ENCODE measurements around the gene ARHGAP10.

ARHGAP10 gene

DNA sequence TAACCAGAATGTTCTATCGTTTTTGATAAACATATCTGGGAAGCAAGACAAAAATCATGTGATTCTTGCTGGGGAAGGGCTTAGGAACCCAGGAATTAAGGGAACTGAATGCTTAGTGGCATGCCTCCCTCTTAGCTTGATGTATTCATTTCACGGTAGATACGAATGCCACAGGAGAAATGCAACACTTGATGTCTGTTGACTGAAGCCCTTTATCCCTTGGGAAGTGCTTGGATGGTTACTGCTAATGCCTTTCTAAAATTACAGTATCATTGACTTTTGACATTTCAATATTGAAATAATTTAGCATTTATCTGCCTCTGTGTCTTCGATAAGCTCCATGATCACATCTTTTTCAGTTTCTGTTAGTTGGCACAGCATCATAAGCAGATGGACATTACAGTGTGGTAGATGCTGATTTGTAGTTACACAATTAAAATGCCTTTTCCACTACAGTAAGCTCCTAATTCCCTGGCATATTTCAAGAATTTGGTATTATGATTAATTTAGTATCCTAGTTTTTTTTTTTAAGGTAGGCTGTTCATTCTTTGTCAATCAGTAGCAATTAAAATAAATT is 226.7 kb downstream of the ARHGAP10 start:
- ATAC-seq (ENCODE audit: insufficient read depth, low read depth) (no peak), DNase-seq (no peak)
- no peak for TF ChIP-seq EZH2 (IDR thresholded peaks at IDR 0.05; ENCODE audit: borderline replicate concordance, low read depth, low read length, severe bottlenecking)
- TF ChIP-seq, protein P1, sequence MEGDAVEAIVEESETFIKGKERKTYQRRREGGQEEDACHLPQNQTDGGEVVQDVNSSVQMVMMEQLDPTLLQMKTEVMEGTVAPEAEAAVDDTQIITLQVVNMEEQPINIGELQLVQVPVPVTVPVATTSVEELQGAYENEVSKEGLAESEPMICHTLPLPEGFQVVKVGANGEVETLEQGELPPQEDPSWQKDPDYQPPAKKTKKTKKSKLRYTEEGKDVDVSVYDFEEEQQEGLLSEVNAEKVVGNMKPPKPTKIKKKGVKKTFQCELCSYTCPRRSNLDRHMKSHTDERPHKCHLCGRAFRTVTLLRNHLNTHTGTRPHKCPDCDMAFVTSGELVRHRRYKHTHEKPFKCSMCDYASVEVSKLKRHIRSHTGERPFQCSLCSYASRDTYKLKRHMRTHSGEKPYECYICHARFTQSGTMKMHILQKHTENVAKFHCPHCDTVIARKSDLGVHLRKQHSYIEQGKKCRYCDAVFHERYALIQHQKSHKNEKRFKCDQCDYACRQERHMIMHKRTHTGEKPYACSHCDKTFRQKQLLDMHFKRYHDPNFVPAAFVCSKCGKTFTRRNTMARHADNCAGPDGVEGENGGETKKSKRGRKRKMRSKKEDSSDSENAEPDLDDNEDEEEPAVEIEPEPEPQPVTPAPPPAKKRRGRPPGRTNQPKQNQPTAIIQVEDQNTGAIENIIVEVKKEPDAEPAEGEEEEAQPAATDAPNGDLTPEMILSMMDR (IDR thresholded peaks at IDR 0.05; ENCODE audit: borderline replicate concordance, extremely low read depth, low read length, poor library complexity, severe bottlenecking): no peak
- Histone ChIP-seq H3K27ac (ENCODE audit: low read length) (no peak overlapping the region), H3K27me3 (ENCODE audit: insufficient read depth, low read length, poor library complexity) (no peaks in the 10 kb centered on the region), H2AFZ (ENCODE audit: low read depth, low read length) (no peak overlapping the region), H3K36me3 (ENCODE audit: insufficient read depth, low read length) (no peaks in the 10 kb centered on the region), H3K9me3 (ENCODE audit: insufficient read depth, low read length, severe bottlenecking) (no peaks in the 10 kb centered on the region), H3K4me1 (ENCODE audit: insufficient read depth, low read length) (no peaks in the 10 kb centered on the region), H3K9ac (ENCODE audit: low read depth, low read length) (no peak overlapping the region), H3K4me3 (ENCODE audit: low read depth in 1 of 2, low read length in 2 of 2) (no peak overlapping the region), H3K4me2 (ENCODE audit: insufficient read depth, low read length) (no peak overlapping the region), H3K79me2 (ENCODE audit: insufficient read depth, low read length) (no peaks in the 10 kb centered on the region), H4K20me1 (ENCODE audit: insufficient read depth, low read length) (no peaks in the 10 kb centered on the region)

DNA sequence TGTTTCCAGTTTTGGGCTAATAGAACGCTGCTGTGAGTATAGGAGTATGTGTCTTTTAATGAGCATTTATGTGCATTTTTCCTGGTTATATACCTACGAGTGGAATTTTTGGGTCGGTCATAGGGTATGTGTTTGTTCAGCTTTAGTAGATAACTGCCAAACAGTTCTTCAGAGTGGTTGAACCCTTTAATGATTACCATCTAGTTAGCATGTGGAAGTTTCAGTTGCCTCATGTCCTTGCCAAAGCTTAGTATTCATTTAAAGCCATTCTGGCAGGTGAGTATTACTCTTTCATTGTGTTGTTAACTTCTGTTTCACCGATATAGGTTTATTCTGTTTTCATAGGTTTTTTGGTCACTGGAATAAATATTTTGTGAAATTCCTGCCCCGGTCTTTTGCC is 229.1 kb downstream of the ARHGAP10 start:
- Histone ChIP-seq H4K20me1 (ENCODE audit: insufficient read depth, low read length) (no peaks in the 10 kb centered on the region), H2AFZ (ENCODE audit: low read depth, low read length) (no peak overlapping the region), H3K4me2 (ENCODE audit: insufficient read depth, low read length) (no peak overlapping the region), H3K27ac (ENCODE audit: low read length) (no peak overlapping the region), H3K9me3 (ENCODE audit: insufficient read depth, low read length, severe bottlenecking) (no peaks in the 10 kb centered on the region), H3K9ac (ENCODE audit: low read depth, low read length) (no peak overlapping the region), H3K4me1 (ENCODE audit: insufficient read depth, low read length) (no peaks in the 10 kb centered on the region), H3K36me3 (ENCODE audit: insufficient read depth, low read length) (no peaks in the 10 kb centered on the region), H3K4me3 (ENCODE audit: low read depth in 1 of 2, low read length in 2 of 2) (no peak overlapping the region), H3K79me2 (ENCODE audit: insufficient read depth, low read length) (no peaks in the 10 kb centered on the region), H3K27me3 (ENCODE audit: insufficient read depth, low read length, poor library complexity) (no peaks in the 10 kb centered on the region)
- ATAC-seq (ENCODE audit: insufficient read depth, low read depth) (no peak), DNase-seq (no peak)
- TF ChIP-seq, protein P1 (IDR thresholded peaks at IDR 0.05; ENCODE audit: borderline replicate concordance, extremely low read depth, low read length, poor library complexity, severe bottlenecking): no peak
- TF ChIP-seq EZH2 (IDR thresholded peaks at IDR 0.05; ENCODE audit: borderline replicate concordance, low read depth, low read length, severe bottlenecking): no peak

DNA sequence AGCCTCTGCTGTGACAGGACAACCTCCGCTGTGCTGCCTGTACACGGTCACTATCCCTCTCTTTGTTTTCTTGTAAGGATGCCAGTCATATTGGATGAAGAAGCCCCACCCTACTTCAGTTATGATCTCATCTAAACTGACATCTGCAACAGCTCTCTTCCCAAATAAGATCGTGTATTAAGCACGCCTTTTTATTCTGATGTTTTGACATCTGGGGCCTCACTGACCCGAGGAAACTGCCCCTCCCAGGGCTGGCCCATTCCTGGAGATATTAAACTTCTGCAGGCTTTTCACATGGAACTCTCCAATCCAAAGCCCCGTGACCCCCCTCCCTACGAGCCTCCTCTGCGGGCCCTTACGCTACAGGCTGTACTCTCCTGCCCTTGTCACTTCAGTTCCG is 232.0 kb downstream of the ARHGAP10 start:
- Histone ChIP-seq H3K4me1 (ENCODE audit: insufficient read depth, low read length) (no peaks in the 10 kb centered on the region), H3K4me3 (ENCODE audit: low read depth in 1 of 2, low read length in 2 of 2) (no peak overlapping the region), H4K20me1 (ENCODE audit: insufficient read depth, low read length) (no peaks in the 10 kb centered on the region), H3K27me3 (ENCODE audit: insufficient read depth, low read length, poor library complexity) (no peaks in the 10 kb centered on the region), H3K9me3 (ENCODE audit: insufficient read depth, low read length, severe bottlenecking) (no peaks in the 10 kb centered on the region), H3K36me3 (ENCODE audit: insufficient read depth, low read length) (no peaks in the 10 kb centered on the region), H3K79me2 (ENCODE audit: insufficient read depth, low read length) (no peaks in the 10 kb centered on the region), H3K27ac (ENCODE audit: low read length) (no peak overlapping the region), H2AFZ (ENCODE audit: low read depth, low read length) (no peak overlapping the region), H3K9ac (ENCODE audit: low read depth, low read length) (no peak overlapping the region), H3K4me2 (ENCODE audit: insufficient read depth, low read length) (no peak overlapping the region)
- no peak for ATAC-seq (ENCODE audit: insufficient read depth, low read depth)
- TF ChIP-seq, protein P1 (IDR thresholded peaks at IDR 0.05; ENCODE audit: borderline replicate concordance, extremely low read depth, low read length, poor library complexity, severe bottlenecking): no peak
- no peak for TF ChIP-seq EZH2 (IDR thresholded peaks at IDR 0.05; ENCODE audit: borderline replicate concordance, low read depth, low read length, severe bottlenecking)
- no peak for DNase-seq

Measured in DND-41 (cell line).